Astrocyte of the spinal cord (primary cell): Measurements from ENCODE around the gene VOPP1.

Experiments
- DNase-seq: peaks from one replicate; pipeline ENCODE4 v3.0.0; 2011; ENCODE audit warnings: low read depth, low spot score
- H3K4me3 ChIP-seq: 2 replicates; pipeline ENCODE4 v1.5.1; 2011; ENCODE audit warnings: low read depth, mild to moderate bottlenecking, low read length, moderate library complexity
- in situ Hi-C: cut with HindIII; loops from 2 replicates; pipeline ENCODE4 v1.10.0; 2017; ENCODE audit warnings: low sequenced_read_pairs
- TF ChIP-seq, protein P1 (sequence below): IDR thresholded peaks from 2 replicates; pipeline ENCODE4 v1.5.1; 2012; ENCODE audit warnings: low read depth, mild to moderate bottlenecking, low read length, inconsistent platforms

The VOPP1 gene

DNA sequence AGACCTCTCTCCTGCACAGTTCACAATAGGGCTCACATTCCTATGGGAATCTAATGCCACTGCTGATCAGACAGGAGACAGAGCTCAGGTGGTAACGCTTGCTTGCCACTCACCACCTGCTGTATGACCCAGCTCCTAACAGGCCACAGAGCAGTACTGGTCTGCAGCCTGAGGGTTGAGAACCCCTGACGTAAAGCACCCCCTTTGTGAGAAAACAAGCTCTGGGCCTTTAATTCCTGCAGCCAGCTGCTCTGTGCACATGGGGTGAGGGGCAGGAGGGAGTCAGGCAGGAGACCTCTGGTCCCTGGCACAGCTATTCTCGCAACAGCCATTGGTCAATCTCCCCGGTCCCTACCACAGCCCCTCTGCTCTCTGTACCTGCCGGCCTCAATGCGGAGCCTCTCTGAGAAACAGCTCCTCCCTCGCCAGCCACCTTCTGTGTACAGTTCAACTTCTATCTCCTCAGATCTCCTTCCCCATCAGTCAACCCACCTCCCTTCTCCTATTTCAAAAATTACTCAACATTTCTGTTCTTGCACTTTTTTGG, 105.2 kb downstream of the VOPP1 start:
- DNase-seq: no peak
- TF ChIP-seq, protein P1, sequence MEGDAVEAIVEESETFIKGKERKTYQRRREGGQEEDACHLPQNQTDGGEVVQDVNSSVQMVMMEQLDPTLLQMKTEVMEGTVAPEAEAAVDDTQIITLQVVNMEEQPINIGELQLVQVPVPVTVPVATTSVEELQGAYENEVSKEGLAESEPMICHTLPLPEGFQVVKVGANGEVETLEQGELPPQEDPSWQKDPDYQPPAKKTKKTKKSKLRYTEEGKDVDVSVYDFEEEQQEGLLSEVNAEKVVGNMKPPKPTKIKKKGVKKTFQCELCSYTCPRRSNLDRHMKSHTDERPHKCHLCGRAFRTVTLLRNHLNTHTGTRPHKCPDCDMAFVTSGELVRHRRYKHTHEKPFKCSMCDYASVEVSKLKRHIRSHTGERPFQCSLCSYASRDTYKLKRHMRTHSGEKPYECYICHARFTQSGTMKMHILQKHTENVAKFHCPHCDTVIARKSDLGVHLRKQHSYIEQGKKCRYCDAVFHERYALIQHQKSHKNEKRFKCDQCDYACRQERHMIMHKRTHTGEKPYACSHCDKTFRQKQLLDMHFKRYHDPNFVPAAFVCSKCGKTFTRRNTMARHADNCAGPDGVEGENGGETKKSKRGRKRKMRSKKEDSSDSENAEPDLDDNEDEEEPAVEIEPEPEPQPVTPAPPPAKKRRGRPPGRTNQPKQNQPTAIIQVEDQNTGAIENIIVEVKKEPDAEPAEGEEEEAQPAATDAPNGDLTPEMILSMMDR: no peak
- H3K4me3 ChIP-seq: no peak overlapping the region
- in situ Hi-C loops: no loop called here

DNA sequence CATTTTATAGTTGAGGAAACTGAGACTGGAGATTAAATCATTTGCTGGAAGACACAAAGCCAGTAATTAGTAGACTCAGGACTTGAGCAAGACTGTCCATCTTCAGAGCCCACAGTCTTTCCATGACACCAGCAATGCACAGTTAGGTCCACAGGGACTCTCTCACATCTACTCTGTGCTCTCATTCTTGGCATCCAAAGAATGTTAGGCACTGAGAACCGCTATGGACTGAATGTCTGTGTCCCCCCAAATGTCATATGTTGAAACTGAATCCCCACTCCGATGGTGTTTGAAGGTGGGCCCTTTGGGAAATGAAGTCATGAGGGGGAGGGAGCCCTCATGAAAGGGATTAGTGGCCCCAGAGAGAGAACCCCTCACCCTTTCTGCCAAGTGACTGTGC, 106.6 kb downstream of the VOPP1 start:
- H3K4me3 ChIP-seq: no peak overlapping the region
- no peak for DNase-seq
- TF ChIP-seq, protein P1: no peak
- in situ Hi-C loops: no loop called here

DNA sequence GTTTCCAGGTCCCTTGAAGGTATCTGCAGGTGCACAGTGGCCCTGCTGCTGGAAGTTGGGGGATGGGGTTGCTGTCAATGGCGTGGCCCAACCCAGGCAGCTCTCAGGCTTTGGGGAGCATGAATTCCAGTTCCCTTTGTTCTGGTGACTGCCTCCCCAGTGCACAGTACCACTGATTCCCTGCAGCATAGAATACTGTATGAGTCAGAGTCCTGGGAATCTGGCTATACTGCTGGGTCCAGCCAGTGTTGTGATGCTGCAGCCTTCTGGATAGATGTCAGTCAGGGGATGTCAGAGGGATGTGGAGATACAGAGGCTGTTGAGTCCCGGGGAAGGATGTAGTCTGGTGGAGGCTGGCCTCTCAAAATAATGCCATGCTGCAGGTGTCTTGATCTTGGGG, 107.9 kb downstream of the VOPP1 start:
- in situ Hi-C loops: no loop called here
- TF ChIP-seq, protein P1: no peak
- no peak for DNase-seq
- no peak overlapping the region for H3K4me3 ChIP-seq

DNA sequence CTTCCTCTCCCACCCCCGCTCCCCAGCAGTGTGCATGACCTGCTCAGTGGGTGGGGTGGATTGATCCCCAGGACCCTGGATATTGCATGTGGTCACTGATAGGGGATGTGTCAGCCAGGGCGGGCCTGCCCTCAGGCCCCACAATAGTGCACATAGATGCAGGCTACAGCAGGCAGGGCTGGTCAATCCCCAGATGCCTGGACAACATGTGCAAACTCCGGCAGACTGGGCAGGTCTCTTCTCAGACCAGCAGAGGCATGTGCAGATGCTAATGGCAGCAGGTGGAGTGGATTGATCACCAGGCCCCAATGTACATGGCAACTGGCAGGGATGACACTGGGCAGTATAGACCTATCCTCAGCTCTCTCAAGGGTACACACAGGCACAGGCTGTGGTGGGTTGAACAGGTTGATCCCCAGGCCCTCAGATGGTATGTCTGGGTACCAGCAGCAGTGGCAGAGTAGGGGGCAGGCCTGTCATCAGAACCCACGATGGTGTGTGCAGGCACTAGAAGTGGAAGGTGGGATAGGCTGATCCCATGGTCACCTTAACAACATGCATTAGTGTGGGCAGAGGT, 108.5 kb downstream of the VOPP1 start:
- TF ChIP-seq, protein P1: no peak
- DNase-seq: no peak
- H3K4me3 ChIP-seq: no peak overlapping the region
- in situ Hi-C loops: no loop called here

DNA sequence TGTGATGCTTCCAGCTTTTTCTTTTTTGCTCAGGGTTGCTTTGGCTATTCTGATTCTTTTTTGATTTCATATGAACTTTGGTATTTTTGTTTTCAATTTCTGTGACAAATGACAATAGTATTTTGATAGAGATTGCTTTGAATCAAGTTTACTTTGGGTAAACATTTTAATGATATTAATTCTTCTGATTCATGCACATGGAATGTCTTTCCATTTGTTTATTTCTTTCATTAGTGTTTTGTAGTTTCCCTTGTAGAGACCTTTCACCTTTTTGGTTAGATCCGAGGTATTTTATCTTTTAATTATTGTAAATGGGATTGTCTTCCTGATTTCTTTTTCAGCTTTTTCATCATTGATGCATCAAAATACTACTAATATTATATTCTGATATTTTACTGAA, 114.0 kb downstream of the VOPP1 start:
- no peak overlapping the region for H3K4me3 ChIP-seq
- TF ChIP-seq, protein P1: no peak
- no peak for DNase-seq
- in situ Hi-C loops: no loop called here

DNA sequence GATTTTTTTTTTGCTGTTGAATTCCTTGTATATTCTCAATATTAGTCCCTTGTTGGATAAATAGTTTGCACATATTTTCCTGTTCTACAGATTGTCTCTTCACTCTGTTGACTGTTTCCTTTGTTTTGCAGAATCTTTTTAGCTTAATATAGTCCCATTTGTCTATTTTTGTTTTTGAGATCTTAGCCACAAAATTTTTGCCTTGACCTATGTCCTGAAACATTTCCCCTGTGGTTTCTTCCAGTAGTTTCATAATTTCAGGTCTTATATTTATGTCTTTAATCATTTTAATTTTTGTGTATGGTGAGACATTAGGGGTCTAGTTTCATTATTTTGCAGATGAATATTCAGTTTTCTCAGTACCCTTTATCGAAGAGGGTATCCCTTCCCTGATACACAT, 114.5 kb downstream of the VOPP1 start:
- DNase-seq: no peak
- TF ChIP-seq, protein P1: no peak
- in situ Hi-C loops: no loop called here

DNA sequence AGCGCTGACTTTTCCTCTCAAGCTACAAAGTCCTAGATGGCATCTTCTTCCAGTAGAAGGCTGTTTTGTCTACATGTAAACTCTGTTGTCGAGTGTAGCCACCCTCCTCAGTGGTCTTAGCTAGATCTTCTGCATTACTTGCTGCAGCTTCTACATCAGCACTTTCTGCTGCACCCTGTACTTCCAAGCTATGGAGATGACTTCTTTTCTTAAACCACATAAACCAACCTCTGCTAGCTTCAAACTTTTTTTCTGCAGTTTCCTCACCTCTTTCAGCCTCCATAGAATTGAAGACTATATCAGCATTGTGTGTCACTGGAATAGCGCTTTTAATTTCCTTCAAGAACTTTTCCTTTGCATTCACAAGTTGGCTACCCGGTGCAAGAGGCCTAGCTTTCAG, 119.3 kb downstream of the VOPP1 start:
- in situ Hi-C loops: no loop called here
- TF ChIP-seq, protein P1: no peak
- no peak for DNase-seq
- H3K4me3 ChIP-seq: no peak overlapping the region

More for the DNA sequence above, 114.5 kb downstream of the VOPP1 start:
- no peak overlapping the region for H3K4me3 ChIP-seq
